HG03025 (cell line): ENCODE results near the gene OR6P1.

Source experiments
- ATAC-seq: cut with Tn5 transposase; IDR thresholded peaks from one replicate; pipeline ENCODE4 v1.9.1; 2021; ENCODE audit warnings: mild to moderate bottlenecking, moderate library complexity; ENCODE audit not compliant: unreplicated experiment, low FRiP score

The OR6P1 gene, protein sequence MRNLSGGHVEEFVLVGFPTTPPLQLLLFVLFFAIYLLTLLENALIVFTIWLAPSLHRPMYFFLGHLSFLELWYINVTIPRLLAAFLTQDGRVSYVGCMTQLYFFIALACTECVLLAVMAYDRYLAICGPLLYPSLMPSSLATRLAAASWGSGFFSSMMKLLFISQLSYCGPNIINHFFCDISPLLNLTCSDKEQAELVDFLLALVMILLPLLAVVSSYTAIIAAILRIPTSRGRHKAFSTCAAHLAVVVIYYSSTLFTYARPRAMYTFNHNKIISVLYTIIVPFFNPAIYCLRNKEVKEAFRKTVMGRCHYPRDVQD

DNA sequence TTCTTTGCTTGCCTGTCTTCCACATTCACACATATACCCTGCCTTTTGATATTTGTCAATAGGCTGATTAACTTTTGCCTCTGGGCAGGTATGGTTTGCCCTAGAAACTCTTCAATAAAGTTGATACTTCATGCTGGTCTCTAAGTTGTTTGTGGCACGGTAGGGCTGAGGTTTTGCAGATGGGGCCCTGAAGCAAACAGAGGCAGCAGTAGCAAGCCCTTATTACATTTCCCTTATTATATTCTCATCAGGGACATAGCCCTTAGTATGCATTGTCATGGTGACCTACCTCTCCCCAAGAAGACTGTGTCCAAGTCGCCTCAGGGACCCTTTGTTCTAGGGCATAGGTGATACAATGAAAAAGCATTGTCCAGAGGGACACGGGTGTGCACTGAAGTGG, at the start of gene OR6P1:
OR6P1 (minus strand) TSS at position 101 of the 400 bp plus-strand sequence. CDS start 6,976 bp downstream, outside the sequence.
- ATAC-seq, result no peak

DNA sequence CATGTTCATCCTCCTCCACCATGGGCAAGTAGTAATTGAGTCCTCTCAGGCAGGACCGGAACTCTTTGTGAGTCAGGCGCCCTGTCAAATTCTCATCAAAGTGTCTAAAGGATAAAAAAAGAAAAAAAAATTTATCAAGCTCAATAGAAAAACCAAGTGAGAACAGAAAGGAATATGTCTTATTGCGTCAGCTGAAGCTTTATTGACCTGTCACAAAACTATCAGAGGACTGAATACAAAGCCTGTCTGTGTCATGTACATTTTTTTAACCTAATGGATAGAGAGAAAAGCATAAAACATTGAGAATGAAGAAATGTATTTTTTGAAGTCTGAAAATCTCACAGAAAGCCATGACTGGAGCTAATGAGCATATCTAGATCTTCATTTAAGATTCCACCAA, 43.4 kb upstream of the OR6P1 start:
- ATAC-seq, result no peak

DNA sequence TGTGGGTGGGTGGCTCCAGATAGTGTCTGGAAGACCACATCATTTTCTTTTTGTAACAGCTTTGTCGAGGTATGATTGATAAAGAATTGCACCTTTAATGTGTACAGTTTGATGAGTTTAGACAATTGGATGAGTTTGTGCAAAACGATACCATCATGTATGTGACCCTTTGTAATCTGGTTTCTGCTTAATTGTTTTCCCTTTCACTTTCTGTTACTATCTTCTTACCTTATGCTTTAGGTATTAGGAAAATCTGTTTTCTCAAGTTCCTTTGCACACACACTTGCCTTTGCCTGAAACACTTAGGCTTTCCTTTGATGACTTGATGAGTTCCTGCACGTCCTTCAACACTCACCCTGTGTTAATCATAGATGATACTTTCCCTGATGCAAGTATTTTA, 41.5 kb upstream of the OR6P1 start:
- ATAC-seq, result no peak

DNA sequence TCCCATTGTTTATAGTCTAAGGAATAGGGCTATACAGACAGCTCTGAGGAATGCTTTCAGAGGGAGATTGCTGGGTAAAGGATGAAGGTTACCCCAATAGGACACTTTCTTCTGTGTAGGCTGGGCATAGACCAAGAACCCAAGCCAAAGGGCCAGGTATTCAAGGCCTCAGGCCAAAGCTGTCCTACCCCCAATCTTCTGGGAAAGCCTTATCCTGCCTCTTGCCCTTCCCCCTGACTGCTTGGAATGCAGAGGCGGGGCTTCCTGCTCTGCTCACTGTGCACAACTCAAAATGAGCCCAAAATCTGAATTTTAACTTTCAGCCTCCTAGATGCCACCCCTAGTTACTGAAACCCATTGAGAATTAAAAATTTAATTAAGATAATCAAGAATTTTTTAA, 36.9 kb upstream of the OR6P1 start:
- no peak for ATAC-seq

DNA sequence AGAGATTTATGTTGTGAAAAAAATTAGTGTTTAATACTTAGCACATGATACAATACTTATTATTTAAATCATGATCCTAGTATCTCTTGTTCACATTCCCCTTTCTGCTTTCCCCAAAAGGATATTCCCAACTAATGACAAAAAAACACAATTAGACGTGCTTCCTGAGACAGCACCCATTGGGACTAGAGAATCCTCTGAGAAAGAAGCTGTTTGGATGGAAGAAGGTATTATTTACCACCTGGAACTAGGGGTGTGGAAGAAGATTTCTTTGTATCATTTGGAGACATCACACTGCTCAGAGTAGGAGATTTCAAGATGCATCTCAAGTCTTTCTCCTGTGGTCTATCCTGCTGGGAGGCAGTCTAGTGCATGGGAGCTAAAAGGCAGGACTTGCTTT, 34.6 kb upstream of the OR6P1 start, which contains the start of gene OR10Z1:
OR10Z1 (plus strand) TSS at position 301 of the 400 bp plus-strand sequence. CDS start 1,171 bp downstream, outside the sequence.
- ATAC-seq, result no peak

DNA sequence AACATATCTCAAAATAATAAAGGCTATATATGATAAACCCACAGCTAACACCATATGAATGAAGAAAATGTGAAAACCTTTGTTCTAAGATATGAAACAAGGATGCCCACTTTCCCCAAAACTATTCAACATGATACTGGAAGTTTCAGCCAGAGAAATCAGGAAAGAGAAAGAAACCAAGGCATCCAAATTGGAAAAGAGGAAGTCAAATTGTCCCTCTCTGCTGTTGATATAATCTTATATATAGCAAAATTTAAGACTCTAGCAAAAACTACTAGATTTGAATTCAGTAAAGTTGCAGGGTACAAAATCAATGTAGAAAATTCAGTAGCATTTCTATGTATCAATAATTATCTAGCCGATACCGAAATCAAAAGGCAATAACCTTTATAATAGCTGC, 30.4 kb upstream of the OR6P1 start:
- ATAC-seq, result no peak

DNA sequence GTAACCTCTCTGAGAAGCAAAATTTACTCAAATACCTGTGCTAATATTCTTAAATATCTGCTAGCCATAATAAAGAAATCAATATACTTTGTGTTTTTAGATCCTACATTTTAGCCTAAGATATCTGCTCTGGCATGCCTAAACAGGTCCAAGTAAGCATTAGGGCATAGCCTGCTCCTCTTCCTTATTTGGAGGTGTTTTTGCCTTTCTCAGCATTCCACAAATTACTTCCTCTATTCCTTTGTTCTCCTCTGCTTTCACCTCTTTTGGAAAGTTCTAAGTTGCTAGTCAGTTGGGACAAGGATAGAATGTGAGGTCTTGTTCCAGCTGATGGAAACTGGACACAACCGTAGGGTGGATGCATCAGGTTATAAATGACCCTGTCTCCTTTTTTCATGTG, 16.6 kb upstream of the OR6P1 start:
- no peak for ATAC-seq

DNA sequence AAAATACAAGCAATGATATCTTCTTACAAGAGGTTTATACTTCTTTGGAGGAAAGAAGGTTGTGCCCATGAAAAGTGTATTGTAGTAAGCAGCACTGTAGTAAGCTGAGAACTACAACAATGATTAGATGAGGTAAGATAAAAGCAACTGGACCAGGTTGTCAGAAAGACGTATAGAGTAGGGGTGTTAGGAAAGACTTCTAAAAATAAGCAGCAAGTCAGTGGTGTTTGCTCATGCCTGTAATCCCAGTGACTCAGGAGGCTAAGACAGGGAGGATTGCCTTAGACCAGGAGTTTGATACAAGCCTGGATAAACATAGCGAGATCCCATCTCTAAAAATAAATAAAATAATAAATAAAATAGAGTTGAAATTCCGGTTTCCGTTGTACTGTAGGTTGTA, 13.6 kb upstream of the OR6P1 start:
- ATAC-seq, result no peak

DNA sequence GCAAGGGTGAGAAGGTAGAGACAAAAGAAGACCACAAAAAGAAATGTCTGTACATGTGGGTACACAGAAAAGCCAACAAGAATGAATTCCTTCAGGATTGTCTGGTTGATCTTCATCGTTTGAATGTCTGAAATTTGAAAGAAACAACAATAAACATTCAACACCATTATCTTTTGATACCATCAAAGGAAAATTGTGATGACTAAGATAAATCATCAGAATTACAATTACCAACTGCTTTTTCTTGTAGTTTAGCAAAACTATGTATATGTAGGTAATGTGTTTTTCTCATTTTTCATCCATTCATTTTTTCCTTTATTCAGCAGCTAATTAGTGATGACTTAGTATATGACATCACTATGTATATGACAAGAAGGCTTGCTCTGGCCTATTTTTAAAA, 9.4 kb upstream of the OR6P1 start, which contains the start of gene OR10X1:
OR10X1 (minus strand) TSS at position 167 of the 400 bp plus-strand sequence; CDS start at position 167, 0 bp downstream.
- no peak for ATAC-seq

DNA sequence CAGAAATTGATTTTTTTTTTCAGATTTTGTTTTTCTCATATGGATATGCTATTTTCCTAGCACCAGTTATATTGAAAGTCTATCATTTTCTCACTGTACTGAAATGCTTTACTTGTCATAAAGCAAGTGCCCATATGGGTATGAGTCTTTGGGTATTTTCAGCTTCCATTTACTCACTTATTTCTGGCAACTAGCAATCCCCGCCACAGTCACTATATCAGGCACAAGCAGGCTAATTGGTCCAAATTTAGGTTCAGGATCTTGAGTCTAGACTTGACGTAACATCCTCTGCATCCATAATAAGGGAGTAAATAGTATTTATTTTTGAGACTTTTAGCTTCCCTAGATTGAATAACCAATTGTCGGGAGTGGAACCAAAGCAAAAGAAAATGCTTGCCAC, 7.2 kb upstream of the OR6P1 start:
- ATAC-seq, result no peak

DNA sequence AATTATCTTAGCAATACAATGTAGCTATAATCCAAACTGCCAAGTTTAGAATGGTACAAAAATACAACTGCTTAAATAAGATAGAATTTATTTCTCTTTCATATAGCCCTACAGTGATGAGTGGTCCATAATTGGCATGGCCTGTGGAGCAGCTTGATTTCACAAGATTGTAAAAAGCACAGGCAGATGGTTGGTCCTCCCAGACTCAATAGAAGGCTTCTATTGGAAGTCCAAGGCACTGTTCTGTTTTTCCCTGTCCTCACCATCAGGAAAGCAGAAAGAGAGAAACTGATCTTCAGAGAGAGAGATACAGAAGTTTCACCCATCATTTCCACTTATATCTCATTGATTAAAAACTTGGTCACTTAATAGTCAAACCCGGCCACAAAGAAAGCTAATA, 1.8 kb upstream of the OR6P1 start:
- no peak for ATAC-seq

DNA sequence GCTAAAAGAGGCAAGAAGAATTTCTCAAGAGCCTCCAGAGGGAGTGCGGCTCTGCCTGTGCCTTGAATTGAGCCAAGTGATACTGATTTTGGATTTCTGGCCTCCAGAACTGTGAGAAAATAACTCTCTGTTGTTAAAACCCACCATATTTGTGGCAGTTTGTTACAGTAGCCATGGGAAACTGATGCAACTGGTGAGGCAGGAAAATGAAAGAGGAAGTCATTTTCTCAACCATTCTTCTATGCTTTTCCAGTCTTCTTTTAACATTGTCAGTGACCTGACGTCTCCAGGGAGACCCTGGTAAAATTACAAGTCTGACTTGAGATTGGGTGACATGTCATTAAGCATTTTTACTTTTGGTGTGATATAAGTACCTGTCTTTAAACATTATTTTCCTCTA, 5.8 kb downstream of the OR6P1 start:
- no peak for ATAC-seq

DNA sequence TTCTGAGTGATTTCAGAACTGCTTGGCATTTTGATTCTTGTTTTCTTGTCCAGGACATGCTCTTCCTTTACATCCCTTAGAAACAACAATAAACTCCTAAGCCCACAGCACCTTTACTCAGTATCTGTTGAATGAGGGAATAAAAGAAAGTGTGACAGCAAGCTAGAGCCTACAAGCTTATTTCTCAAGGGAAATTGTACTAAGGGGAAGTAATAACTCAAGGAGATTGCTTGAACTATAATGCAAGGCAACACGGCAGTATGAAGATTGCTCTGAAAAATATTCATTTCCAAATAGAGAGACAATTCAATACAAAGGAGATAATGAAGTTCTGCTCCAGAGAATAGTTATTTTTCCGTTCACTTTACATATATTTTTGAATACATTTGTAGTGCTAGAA, 6.5 kb downstream of the OR6P1 start:
- no peak for ATAC-seq

DNA sequence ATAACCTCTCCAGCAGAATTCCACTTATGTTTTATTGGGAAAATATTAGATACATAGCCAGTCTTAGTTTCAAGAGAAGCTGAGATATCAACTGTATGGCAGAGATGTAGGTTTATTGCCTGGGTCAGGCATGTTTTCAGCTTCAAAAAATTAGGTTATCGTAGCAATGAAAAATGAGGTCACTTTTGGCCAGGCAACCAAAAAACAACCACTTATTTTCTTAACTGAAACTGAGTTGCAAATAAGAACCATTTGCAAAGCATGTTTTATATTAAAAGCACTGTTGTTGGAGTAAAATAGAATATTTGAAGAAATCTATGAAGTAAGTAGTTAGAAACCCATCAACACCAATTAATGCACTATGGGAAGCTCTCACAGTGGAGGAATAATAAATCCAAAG, 10.7 kb downstream of the OR6P1 start:
- no peak for ATAC-seq

DNA sequence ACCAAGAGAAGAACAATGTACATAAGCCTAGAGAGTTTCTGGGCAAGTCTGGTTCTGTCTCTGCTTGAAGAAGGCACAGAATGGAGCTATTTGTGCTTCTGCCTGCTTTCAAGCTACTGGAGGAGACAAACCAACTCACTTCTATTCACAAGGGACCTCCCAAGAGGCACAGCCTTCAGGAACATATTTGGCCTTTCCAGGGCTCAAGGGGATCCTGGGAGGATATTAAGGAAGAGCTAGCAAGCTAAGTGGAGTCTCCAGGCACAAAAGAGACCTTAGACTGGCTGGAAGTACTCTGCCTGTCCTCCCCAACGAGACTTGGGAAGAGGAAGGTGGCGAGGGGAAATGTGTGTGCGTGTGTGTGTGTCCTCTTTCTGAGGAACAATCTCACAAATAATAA, 16.0 kb downstream of the OR6P1 start, which contains the start of gene OR6Y1:
OR6Y1 (minus strand) TSS at position 54 of the 400 bp plus-strand sequence. CDS start 6,300 bp downstream, outside the sequence.
- ATAC-seq, result no peak

DNA sequence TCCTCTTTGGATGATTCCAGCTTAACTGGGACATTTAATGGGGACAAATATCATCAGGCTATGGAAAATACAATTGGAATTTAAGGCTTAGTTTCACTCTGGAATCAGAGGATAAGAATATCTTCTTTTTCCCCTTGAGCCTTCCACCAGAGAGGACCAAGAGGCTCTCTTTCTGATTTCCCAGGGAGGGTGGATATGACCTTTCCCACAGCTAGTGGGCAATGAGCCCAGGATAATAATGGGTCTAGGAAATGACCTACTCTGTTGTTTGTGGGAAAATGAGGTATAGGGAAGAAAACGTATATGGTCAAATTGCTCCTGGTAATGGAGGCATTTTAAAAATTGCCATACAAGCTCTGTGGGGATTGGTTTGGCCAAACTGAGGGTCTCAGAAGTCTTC, 18.1 kb downstream of the OR6P1 start:
- ATAC-seq, result no peak

DNA sequence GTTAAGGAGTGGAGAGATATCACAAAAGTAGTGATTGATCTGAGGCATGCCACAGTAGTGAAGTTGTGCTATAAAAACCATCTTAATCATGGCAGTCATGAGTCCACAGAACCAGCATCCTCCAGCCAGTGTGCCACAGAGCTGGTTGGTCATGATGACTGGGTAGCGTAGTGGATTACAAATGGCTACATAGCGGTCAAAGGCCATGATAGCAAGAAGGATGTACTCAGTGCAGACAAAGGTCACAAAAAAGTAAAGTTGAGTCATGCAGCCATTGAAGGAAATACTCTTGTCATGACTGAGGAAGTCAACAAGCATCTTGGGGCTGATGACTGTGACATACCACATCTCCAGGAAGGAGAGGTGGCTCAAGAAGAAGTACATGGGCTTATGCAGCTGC, 22.8 kb downstream of the OR6P1 start:
- no peak for ATAC-seq

DNA sequence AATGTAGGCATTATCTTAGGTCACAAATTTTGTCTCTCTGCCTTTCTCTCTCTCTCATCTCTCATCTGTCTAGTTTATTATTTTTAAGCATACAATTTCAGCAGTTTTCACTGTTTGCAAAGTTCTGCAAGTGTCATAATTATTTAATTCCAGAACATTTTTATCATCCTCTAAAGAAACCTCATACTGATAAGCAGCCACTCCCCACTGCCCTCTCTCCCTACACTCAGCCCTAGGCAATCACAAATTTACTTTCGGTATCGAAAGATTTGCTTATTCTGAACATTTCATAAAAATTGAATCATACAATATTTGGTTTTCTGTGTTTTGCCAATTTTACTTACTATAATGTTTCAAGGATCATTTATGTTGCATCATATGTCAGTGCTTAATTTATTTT, 32.8 kb downstream of the OR6P1 start:
- ATAC-seq, result no peak

DNA sequence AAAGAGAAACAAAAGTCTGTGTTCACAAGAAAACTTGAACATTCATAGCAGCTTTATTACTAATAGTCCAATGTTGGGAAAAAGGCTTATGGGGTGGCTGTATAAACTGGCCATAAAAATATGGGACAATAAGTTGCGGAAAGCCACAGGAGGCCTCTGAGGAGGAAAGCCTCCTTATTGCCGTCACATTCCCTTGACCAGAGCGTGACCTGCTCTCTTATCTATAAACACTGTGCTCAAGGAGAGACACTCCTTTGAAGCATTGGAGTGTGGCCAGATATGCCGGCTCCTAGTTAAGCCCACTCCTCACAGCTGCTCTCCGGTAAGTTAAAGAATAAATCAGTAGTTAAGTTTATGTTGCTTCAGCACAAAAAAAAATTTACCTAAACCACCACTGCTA, 35.9 kb downstream of the OR6P1 start:
- ATAC-seq, result no peak

DNA sequence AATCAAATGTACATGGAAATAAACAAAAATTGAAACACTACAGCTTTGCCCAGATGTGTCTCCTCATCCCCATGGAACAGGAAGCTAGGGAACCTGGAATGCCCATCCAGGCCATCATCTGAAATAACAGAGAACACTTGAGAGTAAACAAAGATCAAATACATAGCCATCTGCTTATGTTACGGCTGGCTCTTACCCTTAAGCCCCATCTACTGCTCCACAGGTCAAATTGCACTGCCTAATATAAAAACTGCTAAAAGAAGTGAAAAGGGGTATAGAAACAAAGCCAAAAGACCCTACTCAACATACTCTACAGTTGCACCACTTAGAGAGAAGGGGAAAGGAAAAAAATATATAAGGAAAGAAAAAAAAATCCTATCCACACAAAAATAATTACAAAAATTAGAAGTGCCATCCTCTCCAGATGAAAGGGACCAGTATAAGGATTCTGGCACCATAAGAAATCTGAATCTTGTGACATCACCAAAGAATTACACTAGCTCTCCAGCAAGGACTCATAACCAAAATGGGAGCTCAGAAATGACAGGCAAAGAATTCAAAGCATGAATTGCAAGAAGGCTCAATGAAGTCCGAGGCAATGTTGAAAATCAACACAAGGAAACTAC, 43.1 kb downstream of the OR6P1 start:
- no peak for ATAC-seq

DNA sequence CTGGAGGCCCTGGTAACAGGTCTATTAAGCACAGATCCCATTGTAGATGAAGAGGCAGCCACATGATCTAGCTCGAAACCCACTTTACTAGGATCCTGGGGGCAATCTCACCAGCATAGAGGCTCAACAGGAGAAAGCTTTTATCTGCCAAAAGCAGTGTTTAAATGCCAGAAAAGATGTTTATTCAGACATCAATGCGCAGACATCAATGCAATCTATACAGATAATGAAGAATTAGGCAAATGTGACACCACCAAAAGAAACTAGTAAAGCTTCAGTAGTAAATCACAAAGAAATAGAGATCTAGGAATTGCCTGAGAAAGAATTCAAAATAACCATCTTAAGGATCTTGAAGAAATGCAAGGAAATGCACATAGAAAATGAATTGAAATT, 48.7 kb downstream of the OR6P1 start:
- no peak for ATAC-seq
